ENCODE measurements around the gene ATG16L2. TPM values are rescaled to one million over a fixed set of nuclear protein-coding genes. Genes with fewer than 3 reads are reported as not detected.
A peak's percentile ranks its signal among the peaks of the same experiment; 100 is the strongest.
"Not testable (repeated sequence)": the region's sequence is repeated elsewhere in the genome, so short reads cannot be mapped to it uniquely, and the experiment has no call there.

Gene ATG16L2
- polyA plus RNA-seq, 4 donors = 17.0 to 51.1 (median 34.4) TPM

DNA sequence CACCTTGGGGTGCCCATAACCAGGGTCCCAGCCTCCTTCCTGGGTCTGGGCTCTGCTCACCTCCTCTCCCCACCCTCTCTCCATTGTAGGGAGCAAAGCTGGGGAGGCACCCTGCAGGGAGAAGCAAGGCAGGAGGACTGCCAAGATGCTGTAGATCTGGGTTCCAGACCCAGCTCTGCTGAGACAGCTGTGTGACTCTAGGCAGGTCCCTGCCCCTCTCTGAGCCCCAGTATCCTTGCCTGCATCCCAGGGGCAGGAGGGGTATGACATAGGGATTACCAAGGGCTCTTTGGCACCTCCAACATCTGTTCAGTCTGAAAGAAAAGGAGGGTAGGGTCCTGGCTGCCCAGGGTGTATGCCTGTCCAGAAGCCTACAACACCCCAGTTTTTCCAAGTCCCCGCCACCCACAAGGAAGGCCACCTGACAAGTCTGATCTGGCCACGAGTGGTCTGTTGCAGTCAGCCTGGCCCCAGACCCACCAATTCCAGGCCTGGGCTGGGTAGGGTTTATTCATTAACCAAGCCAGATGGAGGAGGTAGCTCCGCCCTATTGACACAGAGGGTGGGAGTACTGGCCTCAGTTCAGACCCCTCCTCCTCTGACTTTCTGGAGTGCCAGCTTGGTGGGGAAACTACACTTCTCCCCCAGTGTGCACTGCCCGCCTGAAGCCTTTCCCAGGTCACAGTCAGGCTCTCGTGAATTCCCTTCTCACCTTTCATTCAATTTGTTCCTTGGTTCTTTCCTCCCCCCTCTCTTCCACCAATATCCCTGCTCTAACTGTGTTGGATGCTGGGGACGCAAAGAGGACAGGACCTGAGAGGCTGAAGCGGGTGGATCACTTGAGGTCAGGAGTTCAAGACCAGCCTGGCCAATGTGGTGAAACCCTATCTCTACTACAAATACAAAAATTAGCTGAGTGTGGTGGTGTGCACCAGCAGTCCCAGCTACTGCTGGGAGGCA is 35.4 kb upstream of the ATG16L2 start:
- peak in 1 of 4 donors; percentile 56 for DNase-seq (ENCODE audit: low read depth in 4 of 4, low spot score in 2 of 4)

DNA sequence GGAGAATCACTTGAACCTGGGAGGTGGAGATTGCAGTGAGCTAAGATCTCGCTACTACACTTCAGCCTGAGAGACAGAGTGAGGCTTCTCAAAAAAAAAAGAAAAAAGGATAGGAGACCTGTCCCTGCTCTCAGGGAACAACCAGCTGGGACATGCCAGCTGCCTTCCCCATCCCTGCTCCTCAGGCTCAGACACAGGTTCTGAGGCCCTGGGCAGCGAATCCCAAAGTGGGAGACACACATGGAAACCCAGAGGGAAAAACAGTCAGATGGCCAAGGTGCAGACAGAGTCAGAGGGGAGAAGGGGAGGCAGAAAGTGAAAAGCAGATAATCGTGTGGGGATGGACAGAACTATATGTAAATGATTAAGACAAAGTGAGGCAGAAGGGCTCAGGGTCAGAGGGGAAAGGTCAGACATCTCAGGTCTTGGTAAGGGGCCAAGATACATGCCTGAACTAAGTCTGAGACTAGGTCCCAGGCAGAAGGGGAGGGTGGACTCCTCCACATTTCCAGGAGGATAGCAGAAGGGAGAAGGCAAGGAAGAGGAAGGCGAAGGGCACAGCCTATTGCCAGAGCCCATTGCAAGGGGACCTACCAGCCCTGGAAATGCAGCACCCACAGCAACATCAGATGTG is 34.6 kb upstream of the ATG16L2 start:
- DNase-seq (ENCODE audit: low read depth in 4 of 4, low spot score in 2 of 4) = no peak

DNA sequence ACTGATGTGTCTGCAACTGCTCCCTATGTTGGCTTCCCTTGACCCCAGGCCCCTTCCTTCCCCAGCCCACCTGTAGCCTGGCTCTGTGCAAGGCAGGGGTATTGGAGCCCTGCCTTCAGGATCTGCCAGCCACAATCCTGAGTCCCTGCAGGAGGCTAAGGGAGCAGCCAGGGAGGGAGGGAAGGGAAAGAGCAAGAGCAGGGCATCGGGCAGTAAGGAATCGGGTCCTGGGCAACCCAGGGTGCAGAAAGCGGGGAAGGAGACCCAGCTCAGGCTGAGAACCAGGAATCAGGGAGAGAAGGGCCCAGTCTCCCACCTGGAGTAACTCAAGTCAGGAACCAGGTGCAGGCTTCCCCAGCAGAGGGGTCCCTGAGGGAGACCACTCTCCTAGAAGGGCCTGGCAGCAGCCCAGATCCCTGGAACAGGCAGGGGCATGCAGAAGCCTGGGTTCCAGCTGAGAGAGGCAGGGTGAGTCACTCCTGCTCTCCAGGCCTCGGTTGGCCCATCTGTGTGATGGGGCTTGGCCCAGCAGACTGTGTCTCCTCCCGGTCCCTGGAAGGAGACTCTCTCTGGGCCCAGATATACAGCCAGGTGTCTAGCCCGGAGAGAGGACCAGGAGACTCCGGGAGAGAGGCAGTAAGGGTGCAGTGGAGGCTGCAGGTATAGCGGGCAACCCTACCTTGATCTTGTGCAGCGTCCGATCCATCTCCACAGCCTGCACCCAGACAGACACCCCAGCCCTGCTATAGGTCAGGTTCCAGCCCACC is 33.7 kb upstream of the ATG16L2 start:
- DNase-seq (ENCODE audit: low read depth in 4 of 4, low spot score in 2 of 4) = no peak

DNA sequence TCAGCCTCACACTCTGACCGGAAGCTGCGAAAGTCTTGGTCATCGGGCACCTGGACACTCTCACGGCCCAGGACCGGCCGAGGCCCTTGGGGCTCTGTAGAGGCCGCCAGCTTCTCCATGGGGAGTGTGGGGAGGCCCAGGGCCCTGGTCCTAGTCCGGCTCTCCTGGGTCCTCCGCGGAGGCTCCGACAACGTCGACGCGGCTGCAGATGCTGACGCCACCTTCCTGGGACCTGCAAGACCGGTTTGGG is 33.2 kb upstream of the ATG16L2 start:
- DNase-seq (ENCODE audit: low read depth in 4 of 4, low spot score in 2 of 4) = no peak

DNA sequence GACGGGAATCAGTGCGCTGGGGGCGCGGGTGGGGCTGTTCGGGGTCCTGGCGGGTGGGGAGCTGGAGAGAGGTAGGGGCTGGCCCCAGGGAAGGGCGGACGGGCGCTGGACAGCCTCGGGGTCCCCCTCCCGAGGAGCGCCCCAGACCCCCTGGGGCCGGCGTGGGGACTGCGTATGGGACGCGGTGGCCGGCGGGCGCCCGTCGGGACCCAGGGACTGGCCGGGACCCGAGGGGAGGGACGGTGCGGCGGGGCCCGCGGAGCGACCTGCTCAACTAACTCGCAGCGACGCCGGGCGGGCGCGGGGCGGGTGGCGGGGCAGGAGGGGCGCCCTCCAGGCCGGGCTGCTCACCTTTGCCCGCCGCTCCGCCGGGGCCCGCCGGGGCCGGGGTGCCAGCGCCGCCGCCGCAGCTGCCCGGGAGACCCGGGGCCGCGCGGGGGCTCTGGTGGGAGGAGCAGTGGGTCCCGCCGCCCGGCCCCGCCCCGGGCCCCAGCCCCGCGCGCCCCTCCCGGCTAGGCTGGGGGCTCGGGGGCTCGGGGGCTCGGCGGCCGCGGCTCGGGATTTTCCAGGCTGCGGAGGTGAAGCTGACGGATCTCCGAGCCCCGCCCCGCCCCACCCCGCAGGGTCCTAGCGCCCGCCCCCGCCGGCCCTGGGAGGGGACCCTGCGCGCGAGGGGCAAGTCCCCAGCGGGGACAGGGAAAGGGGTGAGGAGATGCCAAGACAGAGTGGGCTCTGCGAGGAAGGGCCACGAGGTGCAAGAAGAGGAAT is 32.7 kb upstream of the ATG16L2 start:
- DNase-seq (ENCODE audit: low read depth in 4 of 4, low spot score in 2 of 4) = no peak

DNA sequence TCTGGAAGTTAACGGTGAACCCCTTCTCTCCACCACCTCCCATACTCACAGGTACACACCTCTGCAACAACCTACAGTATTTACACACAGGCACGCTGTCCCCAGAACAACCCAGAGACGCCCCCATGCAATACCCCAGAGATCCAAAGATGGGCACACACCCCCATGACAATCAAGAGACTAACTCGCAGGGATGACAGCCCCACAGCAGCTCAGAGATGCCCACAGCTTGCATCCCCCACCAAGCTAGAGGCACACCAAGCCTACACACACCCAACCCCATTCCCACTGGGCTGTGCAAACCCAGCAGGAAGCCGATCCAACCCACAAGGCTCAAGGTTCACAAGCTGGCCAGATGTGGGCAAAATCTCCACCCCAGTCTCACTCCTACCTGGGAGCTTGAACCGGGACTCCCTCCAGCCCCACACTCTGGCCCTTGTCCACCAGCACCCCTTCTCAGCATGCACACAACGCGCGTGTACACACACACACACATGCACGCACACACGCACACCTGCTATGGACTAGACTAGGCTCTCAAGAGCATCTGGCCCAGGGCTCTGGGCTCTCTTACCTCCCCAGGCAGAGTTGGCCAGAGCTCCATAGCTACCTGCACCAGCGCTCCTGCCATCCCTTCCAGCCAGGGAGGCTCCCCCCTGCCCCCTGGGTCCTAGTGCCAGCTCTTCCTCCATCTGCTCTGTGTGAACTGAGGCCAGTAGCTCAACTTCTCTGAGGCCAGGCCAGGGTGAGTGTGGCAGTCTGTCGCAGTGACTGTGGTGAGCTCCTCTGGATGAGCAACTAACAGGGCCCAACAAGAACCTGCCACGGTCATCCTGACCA is 31.9 kb upstream of the ATG16L2 start:
- no peak for DNase-seq (ENCODE audit: low read depth in 4 of 4, low spot score in 2 of 4)

DNA sequence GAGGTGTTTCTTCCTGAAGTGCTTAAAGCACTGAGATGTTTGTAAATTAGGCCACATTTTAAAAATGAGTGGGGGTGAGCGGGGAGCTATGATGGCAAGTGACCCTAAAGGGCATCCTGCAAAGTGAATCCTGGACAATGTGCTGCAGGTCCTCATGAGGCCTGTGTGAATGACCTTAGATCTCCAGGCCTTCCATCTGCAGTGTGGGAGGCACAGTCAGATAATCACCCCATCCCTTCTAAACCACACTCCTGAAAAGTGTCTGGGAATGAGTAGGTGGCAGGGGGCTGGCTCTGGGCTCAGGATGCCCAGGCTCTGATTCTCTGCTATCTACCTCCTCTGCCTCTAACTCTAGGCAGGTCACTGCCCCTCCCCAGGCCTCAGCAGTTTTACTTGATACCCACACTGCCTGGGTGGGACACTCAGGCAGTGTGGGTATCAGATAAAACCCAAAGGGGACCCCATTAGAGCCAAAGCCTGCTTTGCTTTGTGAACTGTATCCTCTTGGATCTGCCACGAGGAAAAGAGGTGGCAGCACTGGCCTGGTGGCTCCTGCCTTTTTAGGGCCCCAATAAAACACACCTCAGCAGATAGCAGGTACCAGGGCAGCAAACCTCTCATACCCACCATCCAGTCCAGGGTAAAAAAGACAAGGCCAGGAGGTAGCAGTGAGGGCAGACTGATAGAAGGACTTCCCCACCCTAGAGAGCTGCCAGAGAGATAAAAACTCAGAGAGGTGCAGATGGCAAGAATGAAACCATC is 30.9 kb upstream of the ATG16L2 start:
- DNase-seq (ENCODE audit: low read depth in 4 of 4, low spot score in 2 of 4) = no peak

DNA sequence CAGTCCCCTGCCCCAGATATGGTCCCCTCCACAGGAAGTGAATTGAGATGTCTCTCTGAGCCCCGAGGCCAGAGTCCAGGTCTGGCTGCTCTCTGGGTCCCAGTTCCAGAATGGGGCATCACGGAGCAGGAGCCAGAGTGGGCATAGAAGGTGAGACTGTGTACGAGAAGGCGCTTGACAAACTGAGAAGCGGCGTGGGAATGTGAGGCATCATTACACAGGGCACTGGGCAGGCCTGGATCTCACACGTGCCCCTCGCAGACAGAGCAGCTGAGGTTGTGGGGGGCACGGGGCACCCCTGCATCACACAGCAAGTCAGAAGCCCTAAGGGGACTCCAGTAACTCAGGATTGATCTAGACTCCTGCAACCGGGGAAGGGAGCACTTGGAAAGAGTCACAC is 29.5 kb upstream of the ATG16L2 start:
- DNase-seq (ENCODE audit: low read depth in 4 of 4, low spot score in 2 of 4) = no peak

DNA sequence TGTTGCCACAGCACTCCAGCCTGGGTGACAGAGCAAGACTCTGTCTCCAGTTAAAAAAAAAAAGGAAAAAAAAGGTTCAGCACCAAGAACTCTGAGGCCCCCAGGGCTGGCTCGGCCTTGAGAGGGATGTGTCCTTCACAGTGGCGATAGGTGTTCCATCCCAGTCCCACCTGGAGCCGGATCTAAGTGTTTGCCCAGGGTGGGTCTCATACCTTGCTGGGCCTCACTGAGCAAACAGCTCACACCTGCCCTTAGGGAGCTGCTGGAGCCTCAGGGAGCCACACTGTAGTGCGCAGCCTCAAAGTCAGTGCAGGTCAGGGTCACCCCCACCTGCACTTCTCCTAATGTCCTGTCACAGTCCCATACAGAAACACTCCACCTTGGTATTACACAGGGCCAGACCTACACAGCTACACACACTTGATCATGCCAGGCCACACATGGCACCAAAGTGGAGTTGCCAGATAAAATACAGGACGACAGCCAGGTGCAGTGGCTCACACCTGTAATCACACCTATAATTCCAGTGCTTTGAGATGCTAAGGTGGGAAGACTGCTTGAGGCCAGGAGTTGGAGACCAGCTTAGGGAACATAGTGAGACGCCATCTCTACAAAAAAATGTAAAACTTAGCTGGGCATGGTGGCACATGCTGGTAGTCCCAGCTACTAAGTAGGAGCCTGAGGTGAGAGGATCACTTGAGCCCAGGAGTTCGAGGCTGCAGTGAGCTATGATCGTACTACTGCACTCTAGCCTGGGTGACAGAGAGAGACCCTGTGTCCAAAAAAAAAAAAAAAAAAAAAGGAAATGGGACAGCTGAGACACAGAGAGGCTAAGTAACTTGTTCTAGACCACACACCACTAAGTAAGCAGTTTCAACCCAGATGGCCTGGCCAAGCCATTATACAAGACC is 27.7 kb upstream of the ATG16L2 start:
- DNase-seq (ENCODE audit: low read depth in 4 of 4, low spot score in 2 of 4) = no peak

DNA sequence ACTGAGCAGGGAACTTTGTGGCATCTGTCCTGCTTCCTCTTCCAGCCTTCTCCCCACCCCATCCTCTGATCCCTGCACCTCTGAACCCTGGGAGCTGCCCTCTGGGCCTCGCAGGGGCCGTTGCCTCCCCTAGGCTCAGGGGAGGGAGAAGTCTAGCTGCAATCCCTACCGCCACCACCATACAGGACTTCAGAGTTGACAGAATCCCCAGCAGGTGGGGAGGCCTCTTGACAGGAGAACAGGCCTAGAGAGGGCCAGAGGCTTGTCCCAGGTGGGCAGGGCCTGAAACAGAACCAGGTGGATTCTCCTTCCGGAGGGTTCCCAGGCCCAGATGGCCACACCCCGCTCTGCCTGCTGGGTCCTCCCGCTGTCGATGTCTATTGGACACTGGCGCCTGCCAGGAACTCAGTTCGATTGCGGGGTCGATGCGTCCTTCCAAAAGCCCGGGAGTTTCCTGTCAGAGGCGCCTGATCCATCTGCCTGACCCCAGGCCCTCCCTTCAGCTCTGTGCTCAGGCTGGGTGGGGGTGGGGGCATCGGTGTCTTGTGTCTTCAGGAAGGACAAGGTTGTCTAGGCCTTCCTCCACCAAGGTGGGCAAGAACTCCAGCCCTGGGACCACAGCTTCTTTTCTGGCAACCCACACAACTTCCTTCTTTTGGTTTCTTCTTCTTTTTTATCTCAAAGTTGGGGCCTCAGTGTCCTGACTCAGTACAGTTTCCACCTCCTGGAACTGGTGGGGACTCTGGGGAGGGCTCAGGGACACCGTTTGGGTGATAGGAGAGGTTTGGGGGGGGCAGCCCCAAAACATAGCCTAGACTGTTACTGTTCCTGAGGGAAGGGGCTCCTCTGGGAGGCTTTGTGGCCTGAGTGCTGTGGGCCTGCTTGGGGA is 26.8 kb upstream of the ATG16L2 start:
- DNase-seq (ENCODE audit: low read depth in 4 of 4, low spot score in 2 of 4) = no peak

DNA sequence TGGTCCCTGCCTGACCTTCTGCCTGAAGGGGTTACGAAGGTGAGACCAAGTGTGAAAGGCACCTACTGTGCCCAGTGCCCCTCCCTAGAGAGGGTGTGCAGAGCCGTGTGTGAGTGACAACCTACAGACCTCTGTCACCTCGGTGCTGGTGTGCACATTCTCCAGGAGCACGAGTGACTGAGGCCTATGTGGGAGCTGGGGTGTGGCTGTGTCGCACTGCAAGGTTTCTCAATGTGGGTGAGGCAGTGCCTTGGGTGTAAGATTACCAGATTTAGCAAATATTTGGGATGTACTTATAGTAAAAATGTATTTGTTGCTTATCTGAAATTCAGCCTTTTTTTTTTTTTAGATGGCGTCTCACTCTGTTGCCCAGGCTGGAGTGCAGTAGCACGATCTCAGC is 26.0 kb upstream of the ATG16L2 start:
- DNase-seq (ENCODE audit: low read depth in 4 of 4, low spot score in 2 of 4) = no peak

DNA sequence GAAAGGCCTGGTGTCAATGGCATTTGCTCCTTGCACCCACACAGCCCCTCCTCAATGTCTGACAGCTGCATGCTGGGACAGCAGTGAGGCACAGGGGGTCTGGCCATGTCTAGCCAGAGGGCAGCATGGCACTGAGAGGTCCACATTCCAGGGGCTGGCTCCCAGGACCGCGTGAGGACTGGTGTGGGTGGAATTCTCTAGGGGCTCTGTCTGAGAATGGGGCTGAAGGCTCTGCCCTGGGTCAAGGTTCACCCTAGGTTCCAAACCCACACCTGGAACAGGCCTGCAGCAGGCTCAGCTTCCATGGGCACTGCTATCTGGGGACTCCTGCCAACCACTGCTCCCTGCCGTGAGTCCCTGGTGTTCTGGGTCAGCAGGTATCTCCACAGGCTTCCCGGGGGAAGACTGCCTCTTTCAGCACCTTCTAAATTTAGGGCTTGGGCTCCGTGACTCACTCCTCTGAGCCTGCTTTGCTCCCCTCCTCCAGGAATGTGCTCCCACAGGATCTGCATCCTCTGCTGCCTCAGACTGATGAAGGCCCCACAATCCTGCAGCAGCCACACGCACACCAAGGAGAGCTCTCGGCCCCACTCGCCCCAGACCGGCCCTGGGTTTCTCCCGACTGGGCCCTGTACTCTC is 24.6 kb upstream of the ATG16L2 start:
- no peak for DNase-seq (ENCODE audit: low read depth in 4 of 4, low spot score in 2 of 4)

DNA sequence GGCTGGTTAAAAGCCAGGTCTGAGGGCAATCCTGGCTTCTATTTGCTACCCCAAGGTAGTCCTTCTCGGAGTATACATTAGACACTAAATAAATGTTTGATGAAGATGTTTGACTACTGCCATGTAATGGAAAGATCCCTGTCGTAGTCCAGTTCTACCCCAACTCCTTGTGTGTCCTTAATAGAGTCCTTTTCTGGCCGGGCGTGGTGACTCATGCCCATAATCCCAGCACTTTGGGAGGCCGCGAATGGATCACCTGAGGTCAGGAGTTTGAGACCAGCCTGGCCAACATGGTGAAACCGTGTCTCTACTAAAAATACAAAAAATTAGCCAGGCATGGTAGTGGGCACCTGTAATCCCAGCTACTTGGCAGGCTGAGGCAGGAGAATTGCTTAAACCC is 23.0 kb upstream of the ATG16L2 start:
- DNase-seq (ENCODE audit: low read depth in 4 of 4, low spot score in 2 of 4) = not testable (repeated sequence)

DNA sequence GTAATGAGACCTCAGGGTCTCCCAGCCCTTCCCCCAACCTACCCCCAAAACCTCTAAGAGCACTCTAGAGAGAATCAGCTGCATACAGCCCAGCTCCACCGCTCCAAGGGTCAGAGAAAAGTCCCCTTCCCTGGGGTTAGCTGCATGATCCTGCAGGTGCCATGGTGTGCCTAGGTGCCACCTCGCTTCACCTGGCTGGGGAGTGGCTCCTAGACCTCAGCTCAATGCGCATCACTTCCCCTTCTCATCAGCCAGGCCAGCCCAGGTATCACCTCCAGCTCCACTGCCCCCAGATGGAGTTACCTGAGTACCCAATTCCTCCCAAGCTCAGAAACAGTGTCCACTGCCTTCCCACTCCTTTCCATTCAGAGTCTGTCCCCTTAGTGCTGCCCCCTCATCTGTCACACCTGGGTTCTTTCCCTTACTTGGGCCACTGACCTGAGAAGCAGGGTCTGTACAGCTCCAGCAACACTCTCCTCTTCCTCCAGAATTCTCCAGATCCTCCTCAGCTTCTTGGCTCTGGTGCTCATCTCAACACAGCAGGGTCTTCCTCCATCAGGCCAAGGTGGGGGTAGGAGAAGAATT is 21.7 kb upstream of the ATG16L2 start:
- no peak for DNase-seq (ENCODE audit: low read depth in 4 of 4, low spot score in 2 of 4)

DNA sequence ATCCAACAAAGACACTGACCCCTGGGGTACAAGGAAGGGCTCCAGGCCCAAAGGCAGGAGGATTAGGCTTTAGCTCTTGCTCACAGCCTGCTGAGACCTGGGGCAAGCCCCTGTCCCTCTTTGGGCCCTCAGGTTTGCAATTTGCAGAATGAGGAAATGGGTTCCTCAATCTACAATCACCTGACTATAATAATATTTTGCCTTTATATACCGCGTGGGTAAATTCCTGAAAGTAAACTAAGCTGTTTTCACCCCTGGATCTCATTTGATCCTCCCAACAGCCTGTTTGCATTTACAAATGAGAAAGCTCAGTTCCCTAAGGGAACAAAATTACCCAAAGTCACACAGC is 21.2 kb upstream of the ATG16L2 start:
- no peak for DNase-seq (ENCODE audit: low read depth in 4 of 4, low spot score in 2 of 4)

All from left renal cortex interstitium (tissue), 4 donors.